ENCODE results near the gene ZEB1.

ZEB1 gene

DNA sequence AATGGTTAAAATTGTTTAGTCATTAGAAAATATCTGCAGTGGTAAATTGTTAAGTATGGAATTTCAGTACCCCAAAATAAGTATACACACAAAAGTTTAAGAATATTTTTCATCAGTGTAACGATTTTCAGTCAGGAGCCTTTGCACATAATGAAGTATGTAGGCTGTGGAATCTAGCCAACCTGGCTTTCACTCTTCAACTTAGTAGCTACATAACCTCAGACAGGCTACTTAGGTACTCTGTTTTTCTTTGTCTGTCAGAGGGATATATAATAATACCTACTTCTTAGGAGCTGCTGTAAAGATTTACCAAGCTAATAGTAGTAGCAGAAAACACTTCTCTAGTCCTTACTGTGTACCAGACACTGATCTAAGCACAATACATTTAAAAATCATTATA is 137.5 kb downstream of the ZEB1 start:
- TF ChIP-seq, protein P1, sequence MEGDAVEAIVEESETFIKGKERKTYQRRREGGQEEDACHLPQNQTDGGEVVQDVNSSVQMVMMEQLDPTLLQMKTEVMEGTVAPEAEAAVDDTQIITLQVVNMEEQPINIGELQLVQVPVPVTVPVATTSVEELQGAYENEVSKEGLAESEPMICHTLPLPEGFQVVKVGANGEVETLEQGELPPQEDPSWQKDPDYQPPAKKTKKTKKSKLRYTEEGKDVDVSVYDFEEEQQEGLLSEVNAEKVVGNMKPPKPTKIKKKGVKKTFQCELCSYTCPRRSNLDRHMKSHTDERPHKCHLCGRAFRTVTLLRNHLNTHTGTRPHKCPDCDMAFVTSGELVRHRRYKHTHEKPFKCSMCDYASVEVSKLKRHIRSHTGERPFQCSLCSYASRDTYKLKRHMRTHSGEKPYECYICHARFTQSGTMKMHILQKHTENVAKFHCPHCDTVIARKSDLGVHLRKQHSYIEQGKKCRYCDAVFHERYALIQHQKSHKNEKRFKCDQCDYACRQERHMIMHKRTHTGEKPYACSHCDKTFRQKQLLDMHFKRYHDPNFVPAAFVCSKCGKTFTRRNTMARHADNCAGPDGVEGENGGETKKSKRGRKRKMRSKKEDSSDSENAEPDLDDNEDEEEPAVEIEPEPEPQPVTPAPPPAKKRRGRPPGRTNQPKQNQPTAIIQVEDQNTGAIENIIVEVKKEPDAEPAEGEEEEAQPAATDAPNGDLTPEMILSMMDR (IDR thresholded peaks at IDR 0.05): no peak

DNA sequence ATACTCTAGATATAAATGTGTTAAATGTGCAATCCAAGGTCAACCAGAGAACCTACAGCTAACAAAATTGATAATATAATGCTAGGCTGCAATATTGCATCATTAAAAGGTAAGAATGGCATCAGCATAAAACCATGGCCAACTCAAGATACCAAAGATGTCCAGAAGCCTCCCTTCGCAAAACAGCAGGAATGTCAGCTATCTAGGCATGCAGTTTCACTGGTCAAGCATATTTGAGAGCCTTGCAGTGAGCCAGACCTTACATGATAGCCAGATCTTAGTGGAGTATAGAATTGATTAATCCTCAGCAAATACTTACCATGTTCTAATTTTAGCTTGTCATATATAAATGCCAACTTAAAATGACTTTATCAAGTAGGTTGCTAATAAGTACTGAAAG is 138.8 kb downstream of the ZEB1 start:
- TF ChIP-seq, protein P1 (IDR thresholded peaks at IDR 0.05): no peak

DNA sequence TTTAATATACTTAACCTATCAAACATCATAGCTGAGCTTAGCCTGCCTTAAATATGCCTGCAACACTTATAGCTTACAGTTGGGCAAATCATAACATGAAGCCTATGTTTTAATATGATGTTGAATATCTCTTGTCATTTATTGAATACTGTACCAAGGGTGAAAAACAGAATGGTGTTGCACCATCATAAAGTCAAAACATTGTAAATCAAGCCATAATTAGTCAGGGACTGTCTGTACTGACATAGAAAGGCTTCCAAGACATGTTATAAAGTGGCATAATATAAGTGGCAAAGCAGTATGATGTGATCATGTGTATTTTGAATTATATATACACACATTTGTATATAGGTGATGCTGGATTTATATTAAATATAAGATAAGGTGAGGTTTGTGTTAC is 140.0 kb downstream of the ZEB1 start:
- TF ChIP-seq, protein P1 (IDR thresholded peaks at IDR 0.05): no peak

DNA sequence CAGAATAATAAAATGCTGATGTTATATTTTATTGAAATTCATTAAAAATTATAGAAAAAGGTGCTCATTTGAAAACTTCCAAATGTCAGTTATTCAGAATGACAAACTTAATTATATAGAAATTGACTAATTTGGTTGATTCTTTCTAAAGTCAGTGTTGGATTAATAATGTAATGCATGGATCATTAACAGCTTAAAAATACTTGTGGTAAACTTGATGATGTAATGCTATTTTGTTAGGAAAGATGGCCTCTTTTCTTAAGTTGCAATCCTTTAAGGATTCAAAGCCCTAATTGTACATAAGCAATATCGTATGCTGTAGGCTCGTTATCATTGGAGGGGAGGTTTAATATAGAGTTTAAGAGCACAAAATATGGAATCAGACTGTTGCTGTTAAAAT is 141.2 kb downstream of the ZEB1 start:
- TF ChIP-seq, protein P1 (IDR thresholded peaks at IDR 0.05): no peak

DNA sequence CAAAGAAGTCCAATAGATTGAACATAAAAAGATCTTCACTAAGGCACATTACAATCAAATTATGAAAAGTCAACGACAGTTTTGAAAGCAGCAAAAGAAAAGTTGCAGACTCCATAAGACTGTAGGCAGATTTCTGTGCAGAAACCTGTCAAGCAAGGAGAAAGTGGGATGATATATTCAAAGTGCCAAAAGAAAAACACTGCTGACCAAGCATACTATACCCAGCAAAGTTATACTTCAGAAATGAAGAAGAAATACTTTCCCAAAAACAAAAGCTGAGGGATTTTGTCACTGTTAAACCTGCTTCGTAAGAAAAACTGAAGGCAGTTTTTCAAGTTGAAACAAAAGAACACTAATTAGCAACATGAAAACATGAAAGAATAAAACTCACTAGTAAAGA is 145.5 kb downstream of the ZEB1 start:
- TF ChIP-seq, protein P1 (IDR thresholded peaks at IDR 0.05): no peak

DNA sequence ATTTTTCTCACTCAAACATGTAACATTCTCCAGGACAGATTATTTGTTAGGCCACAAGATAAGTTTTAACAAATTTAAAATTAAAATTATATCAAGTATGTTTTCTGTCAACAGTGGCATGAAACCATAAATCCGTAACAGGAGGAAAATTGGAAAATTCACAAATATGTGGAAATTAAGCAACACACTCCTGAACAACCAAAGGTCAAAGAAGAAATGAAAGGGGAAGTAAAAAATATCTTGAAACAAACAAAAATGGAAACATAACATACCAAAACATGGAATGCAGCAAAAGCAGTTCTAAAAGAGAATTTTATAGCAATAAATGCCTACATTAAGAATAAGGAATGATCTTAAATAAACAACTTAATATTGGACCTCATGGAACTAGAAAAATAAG is 147.3 kb downstream of the ZEB1 start:
- TF ChIP-seq, protein P1 (IDR thresholded peaks at IDR 0.05): no peak

DNA sequence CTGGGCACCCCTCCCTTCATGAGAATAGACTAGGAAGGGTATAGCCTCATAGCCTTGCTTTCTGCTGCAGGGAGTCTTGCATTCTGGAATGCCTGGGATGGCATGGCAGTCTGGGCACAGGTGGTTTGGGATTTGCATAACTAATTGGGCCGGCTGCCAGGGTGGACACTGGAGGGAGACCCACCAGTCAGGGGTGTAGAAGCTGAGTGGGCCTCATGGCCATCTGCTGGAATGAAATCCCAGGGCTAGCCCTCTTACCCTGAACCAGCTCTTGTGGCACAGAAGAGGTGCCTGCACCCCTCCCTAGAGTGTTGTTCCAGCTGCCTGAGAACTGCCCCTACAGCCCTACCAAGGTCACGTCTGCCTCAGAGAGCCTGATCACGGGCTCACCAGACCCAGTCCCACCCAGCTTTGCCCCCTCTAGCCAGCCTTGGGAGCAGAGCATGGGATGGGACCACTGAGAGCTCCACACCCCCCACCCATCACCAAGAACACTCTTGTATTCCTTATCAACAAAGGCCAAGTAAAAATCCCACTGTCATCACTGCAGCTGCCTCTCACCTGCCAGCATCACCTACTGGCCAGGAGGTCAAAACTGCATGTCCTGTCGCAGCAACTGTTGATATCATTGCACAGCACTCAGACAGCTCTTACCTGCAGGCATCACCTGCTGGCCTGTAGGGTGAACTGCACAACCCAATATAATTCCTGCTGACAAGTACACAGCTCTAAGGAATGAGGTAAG is 148.9 kb downstream of the ZEB1 start:
- TF ChIP-seq, protein P1 (IDR thresholded peaks at IDR 0.05): peak; percentile 97

DNA sequence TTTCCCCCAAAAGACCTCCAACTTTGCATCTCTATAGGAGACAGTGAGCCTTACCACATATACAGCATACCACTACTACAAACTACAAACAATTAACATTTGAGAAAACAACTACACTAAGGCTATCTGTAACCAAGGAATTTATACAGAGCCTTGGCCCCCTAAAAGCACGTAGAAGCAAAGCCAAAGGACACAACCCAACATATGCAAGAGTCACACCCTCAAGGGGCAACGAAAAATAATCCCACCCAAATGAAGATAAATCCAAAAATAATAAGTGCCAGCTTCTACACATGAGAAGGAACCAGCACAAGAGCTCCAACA is 149.5 kb downstream of the ZEB1 start:
- TF ChIP-seq, protein P1 (IDR thresholded peaks at IDR 0.05): no peak; the same call in 1 of the 2 replicates

Data from LNCAP (cell line).